Osteocyte (in vitro differentiated cells): ENCODE data around the gene C1QTNF6. TPM values are rescaled to one million over a fixed set of nuclear protein-coding genes. Genes with fewer than 3 reads are reported as not detected.

Experiments used
- DNase-seq: peaks from one replicate; pipeline ENCODE4 v3.0.0; 2021; ENCODE audit warnings: mixed read lengths; ENCODE audit not compliant: unreplicated experiment; ENCODE audit errors: extremely low spot score
- H3K27ac Mint-ChIP-seq: one replicate; pipeline ENCODE4 v1.8.0; 2021; ENCODE audit warnings: mild to moderate bottlenecking, mixed read lengths; ENCODE audit not compliant: unreplicated experiment
- H3K27me3 Mint-ChIP-seq: one replicate; pipeline ENCODE4 v1.8.0; 2021; ENCODE audit warnings: mixed read lengths; ENCODE audit not compliant: unreplicated experiment
- H3K36me3 Mint-ChIP-seq: one replicate; pipeline ENCODE4 v1.8.0; 2021; ENCODE audit warnings: mixed read lengths; ENCODE audit not compliant: unreplicated experiment
- H3K4me1 Mint-ChIP-seq: one replicate; pipeline ENCODE4 v1.8.0; 2021; ENCODE audit warnings: mixed read lengths; ENCODE audit not compliant: unreplicated experiment
- H3K4me3 Mint-ChIP-seq: one replicate; pipeline ENCODE4 v1.8.0; 2021; ENCODE audit warnings: mild to moderate bottlenecking, moderate library complexity, mixed read lengths; ENCODE audit not compliant: unreplicated experiment
- H3K9me3 Mint-ChIP-seq: one replicate; pipeline ENCODE4 v1.8.0; 2021; ENCODE audit warnings: mixed read lengths; ENCODE audit not compliant: unreplicated experiment
- total RNA-seq: library from RNA; stranded (reverse); gene quantifications from 2 replicates; pipeline ENCODE4 v1.2.1, GENCODE V29; 2021
- TF ChIP-seq, protein P1 (sequence below): fragments of 200-600 bp; sonication (generic); IDR thresholded peaks from 2 replicates; pipeline ENCODE4 v1.5.0; 2021; ENCODE audit warnings: antibody characterized with exemption, mild to moderate bottlenecking, moderate library complexity

C1QTNF6 gene
- total RNA-seq, 1 donor from 2014 or later, result 36.4 TPM

DNA sequence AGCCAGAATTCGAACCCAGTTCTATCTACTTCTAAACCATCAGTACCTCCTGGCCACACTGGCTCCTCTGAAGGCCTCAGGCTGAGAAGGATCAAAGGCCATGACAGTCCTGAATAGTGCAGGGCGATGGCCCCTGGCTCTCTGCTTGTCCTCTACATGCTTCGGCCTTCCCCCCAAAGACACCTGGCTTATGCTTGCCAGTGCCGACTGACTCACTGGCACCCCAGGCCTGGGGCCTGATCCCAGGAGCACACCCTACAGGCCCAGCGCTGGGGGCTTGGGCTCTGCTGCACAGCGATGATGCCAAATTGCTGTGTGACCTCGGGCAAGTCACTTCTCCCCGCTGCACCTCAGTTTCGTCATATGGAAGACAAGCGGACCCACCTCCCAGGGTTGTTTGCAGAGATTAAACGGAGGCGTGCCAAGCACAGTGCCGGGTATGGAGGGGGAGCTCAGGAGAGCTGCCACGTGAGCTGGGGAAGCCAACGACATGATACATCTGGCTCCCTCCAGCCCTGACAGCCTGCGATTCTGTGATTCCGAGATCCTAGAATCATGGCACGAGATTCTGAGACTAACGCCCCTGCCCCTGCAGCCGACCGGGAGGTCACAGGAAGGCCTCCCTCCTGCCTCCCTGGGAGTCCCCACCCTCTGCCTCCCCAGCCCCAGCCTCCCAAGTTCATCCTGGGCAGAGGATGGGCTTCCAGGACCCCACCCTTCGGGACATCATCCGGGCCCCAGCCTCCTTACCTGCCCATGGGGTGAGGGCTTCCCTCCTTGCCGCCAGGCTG lies 23.2 kb upstream of the C1QTNF6 start:
- Mint-ChIP-seq H3K9me3 (no peaks in the 10 kb centered on the region), H3K27ac (no peak overlapping the region), H3K27me3 (peaks cover 22% of the 10 kb centered on the region), H3K4me1 (peaks cover 18% of the 10 kb centered on the region), H3K36me3 (no peaks in the 10 kb centered on the region), H3K4me3 (no peak overlapping the region)
- DNase-seq, result no peak
- TF ChIP-seq, protein P1, sequence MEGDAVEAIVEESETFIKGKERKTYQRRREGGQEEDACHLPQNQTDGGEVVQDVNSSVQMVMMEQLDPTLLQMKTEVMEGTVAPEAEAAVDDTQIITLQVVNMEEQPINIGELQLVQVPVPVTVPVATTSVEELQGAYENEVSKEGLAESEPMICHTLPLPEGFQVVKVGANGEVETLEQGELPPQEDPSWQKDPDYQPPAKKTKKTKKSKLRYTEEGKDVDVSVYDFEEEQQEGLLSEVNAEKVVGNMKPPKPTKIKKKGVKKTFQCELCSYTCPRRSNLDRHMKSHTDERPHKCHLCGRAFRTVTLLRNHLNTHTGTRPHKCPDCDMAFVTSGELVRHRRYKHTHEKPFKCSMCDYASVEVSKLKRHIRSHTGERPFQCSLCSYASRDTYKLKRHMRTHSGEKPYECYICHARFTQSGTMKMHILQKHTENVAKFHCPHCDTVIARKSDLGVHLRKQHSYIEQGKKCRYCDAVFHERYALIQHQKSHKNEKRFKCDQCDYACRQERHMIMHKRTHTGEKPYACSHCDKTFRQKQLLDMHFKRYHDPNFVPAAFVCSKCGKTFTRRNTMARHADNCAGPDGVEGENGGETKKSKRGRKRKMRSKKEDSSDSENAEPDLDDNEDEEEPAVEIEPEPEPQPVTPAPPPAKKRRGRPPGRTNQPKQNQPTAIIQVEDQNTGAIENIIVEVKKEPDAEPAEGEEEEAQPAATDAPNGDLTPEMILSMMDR, result no peak

DNA sequence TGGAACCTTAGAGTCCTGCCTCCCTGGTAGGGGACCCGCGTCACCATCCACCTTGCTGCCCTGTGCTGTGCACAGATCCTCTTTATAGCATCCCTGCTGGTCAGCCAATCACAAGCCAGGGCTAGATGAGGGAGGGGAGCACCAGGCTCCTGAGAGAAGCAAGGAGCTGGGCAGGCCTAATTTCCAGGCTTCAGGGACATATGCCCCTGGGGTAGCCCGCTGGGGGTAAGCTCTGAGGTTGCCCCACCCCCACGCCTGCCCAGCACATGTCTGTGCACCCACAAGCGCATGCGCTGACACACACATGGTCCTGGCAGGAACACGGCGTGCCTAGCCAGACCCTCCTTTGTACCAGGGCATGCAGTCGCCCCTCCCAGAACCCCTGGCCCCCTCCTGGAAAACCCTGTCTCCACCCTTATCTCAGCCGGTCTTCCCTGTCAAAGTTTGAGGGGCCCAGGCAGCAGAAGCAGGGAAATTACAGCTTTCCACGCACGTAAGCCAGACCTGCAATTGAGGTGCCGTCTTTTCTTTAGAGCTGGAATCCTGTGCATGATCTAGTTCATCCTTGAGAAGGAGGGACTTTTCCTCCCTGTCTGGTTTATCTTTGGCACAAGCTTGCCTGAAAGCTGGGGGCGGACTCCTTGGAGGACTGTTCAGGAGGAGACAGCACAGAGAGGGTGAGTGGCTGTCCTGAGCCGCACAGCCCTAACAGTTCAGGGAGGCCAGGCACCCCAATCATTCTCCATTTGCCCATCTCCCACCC lies 22.2 kb upstream of the C1QTNF6 start:
- H3K27me3 Mint-ChIP-seq, result peaks cover 14% of the 10 kb centered on the region
- DNase-seq, result no peak
- TF ChIP-seq, protein P1, result no peak
- peaks cover 18% of the 10 kb centered on the region for H3K4me1 Mint-ChIP-seq
- no peak overlapping the region for H3K27ac Mint-ChIP-seq
- no peaks in the 10 kb centered on the region for H3K9me3 Mint-ChIP-seq
- H3K36me3 Mint-ChIP-seq, result no peaks in the 10 kb centered on the region
- no peak overlapping the region for H3K4me3 Mint-ChIP-seq

DNA sequence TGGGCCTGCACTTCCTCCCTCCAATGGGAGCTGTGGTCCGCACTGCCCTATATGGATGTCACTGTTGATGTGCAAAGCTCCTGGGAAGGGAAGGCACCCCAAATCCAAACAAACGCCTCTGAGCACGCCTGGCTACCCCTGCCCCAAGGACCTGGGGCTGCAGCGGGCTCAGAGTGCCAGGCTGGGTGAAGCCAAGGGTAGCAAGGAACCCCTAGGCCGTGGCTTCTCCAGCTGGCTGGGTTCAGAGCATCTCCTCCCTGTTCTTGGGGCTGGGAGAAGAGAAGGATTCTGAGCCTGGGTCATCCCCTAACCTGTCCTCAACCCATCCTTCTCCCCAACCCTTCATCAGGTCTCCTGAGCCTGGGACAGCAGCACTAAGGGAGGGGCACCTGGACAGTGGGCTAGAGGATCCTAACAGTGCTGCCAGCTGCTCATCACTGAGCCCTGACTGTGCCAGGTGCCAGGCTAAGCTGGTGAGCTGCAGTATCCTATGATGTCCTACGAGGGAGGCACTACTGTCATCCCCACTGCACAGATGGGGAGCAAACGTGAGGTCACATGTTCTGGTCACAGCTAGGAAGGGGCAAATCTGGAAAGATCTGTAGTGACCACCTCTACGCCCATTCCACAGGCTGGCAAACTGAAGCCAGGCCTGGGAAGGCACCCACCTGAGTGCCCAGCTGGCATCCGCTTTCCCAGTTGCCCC lies 21.2 kb upstream of the C1QTNF6 start:
- peaks cover 18% of the 10 kb centered on the region for H3K4me1 Mint-ChIP-seq
- DNase-seq, result no peak
- peaks cover 7% of the 10 kb centered on the region for H3K27me3 Mint-ChIP-seq
- no peak overlapping the region for H3K27ac Mint-ChIP-seq
- no peak overlapping the region for H3K4me3 Mint-ChIP-seq
- TF ChIP-seq, protein P1, result no peak
- H3K36me3 Mint-ChIP-seq, result no peaks in the 10 kb centered on the region
- H3K9me3 Mint-ChIP-seq, result no peaks in the 10 kb centered on the region

DNA sequence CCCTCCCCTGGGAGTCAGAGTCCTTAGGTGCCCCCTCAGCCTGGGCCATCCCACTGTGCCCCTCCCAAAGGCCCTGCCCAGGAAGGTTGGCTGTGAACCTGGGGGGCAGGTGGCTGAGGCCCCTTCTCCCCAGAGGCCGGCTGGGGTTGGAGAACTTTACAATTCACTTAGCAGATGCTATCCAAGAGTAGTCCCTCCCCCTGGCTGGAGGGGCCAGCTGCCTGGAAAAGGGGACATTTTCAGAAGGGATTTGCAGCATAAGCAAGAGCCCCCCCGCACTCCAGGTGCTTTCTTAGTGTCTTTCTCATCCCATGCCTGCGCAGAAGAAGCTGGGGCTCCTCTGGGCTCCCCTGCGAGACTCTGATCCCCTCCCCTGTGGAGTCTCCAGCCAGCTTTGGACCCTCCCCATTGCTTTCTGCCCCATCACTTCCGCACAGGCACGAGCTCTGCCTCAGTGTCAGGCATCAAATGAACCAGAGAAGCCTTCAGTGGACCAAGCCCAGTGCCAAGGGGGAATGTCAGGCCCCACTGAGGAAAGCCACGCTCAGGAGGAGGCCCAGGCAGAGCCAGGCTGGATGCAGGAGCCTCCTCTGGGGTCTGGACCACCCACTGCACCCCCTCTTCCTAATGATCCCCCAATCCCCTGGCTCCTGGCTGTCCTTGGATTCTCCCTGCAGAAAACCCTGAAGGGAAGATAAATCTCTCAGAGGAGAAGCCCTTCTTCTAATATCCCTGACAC lies 20.5 kb upstream of the C1QTNF6 start:
- TF ChIP-seq, protein P1, result no peak
- H3K4me1 Mint-ChIP-seq, result peaks cover 18% of the 10 kb centered on the region
- no peak overlapping the region for H3K4me3 Mint-ChIP-seq
- no peaks in the 10 kb centered on the region for H3K36me3 Mint-ChIP-seq
- H3K9me3 Mint-ChIP-seq, result no peaks in the 10 kb centered on the region
- H3K27ac Mint-ChIP-seq, result no peak overlapping the region
- DNase-seq, result no peak
- peaks cover 3% of the 10 kb centered on the region for H3K27me3 Mint-ChIP-seq
